Esophagus squamous epithelium (tissue), 5 donors: ENCODE measurements around the gene HELZ. TPM values are rescaled to one million over a fixed set of nuclear protein-coding genes. Genes with fewer than 3 reads are reported as not detected.
"Not testable (repeated sequence)": the region's sequence is repeated elsewhere in the genome, so short reads cannot be mapped to it uniquely, and the experiment has no call there.

Source experiments
- DNase-seq: peaks from one replicate; lab custom pipeline; 2025; lab: John Stamatoyannopoulos, UW
- H3K27ac ChIP-seq, 4 donors: fragments of 200-600 bp; sonication (generic); one replicate each; pipeline ENCODE4 v1.5.1; 2016 to 2019; ENCODE audit warnings: mild to moderate bottlenecking in 1 of 4
- H3K27me3 ChIP-seq, 4 donors: fragments of 200-600 bp; sonication (generic); 1 replicate in 3 of 4; 2 replicates in 1 of 4; pipeline versions ENCODE4 v1.5.1 to v1.6.0; 2017 to 2021; ENCODE audit warnings: antibody characterized with exemption in 1 of 4
- H3K36me3 ChIP-seq, 3 donors: fragments of 200-600 bp; sonication (generic); one replicate each; pipeline ENCODE4 v1.5.1; 2016 to 2019
- H3K4me1 ChIP-seq, 3 donors: fragments of 200-600 bp; sonication (generic); one replicate each; pipeline ENCODE4 v1.5.1; 2017 to 2019
- H3K4me3 ChIP-seq, 4 donors: fragments of 200-600 bp; sonication (generic); 1 replicate in 3 of 4; 2 replicates in 1 of 4; pipeline ENCODE4 v1.5.1; 2016 to 2019; ENCODE audit warnings: mild to moderate bottlenecking in 2 of 4, moderate library complexity in 1 of 4
- H3K9me3 ChIP-seq, 3 donors: fragments of 200-600 bp; sonication (generic); one replicate each; pipeline ENCODE4 v1.5.1; 2016 to 2019
- CTCF ChIP-seq, 6 experiments: fragments of 450-650 bp in 4 of 6; fragments of 200-600 bp in 2 of 6; sonication (generic) in 2 of 6; IDR thresholded peaks; one replicate each; pipeline ENCODE4 v1.5.1; 2016 to 2019; ENCODE audit warnings: antibody characterized with exemption in 6 of 6, mild to moderate bottlenecking in 4 of 6, moderate library complexity in 4 of 6
- POLR2A ChIP-seq, 4 donors: fragments of 450-650 bp; IDR thresholded peaks; one replicate each; pipeline ENCODE4 v1.6.1; 2017; ENCODE audit warnings: antibody characterized with exemption in 4 of 4, mild to moderate bottlenecking in 4 of 4, moderate library complexity in 3 of 4
- WGBS, 2 donors: methylation state at CpG; one replicate each; pipeline ENCODE4 v1.1.5; 2018; 5-methylcytosine and 5-hydroxymethylcytosine counted together
- intact Hi-C: fragments of 100-400 bp; cut with DNase I; formaldehyde crosslinking; loops from one replicate; pipeline ENCODE4 v1.15.0; 2022
- total RNA-seq, 4 donors: library from RNA; depleted of rRNA; stranded (reverse); fragments of >200 nt; gene quantifications; one replicate each; pipeline ENCODE4 v1.1.0, GENCODE V29; 2016
- donor health status: DM: yes; HTN: yes; CAD: no.

HELZ gene
- total RNA-seq, 4 donors from 2014 or later = 11.4 to 42.5 (median 26.8) TPM

GRCh38 chr17:67276075-67276474 is 31.1 kb upstream of the HELZ start:
- no peak for DNase-seq
- 50 to 54% methylated on average over 10 of the region's 10 CpGs for WGBS, 2 donors
- no peak overlapping the region for H3K4me3 ChIP-seq
- TF ChIP-seq CTCF (IDR thresholded peaks at IDR 0.05) (peak in 1 of 6 experiments; percentile 26), POLR2A (IDR thresholded peaks at IDR 0.05) (no peak)
- peaks cover 0 to 14% (median 3%) of the 10 kb centered on the region in 3 donors for H3K4me1 ChIP-seq
- no peaks in the 10 kb centered on the region for H3K36me3 ChIP-seq
- H3K27me3 ChIP-seq = peaks cover 0 to 29% (median 0%) of the 10 kb centered on the region in 4 donors
- intact Hi-C loops = no loop called here
- no peak overlapping the region for H3K27ac ChIP-seq
- H3K9me3 ChIP-seq = no peaks in the 10 kb centered on the region

- no peaks in the 10 kb centered on the region for H3K36me3 ChIP-seq
- WGBS, 2 donors = 69 to 80% methylated on average over 5 of the region's 5 CpGs
- H3K4me1 ChIP-seq = no peaks in the 10 kb centered on the region
- H3K27me3 ChIP-seq = peaks cover 0 to 36% (median 0%) of the 10 kb centered on the region in 4 donors
- H3K9me3 ChIP-seq = no peaks in the 10 kb centered on the region
- TF ChIP-seq CTCF (IDR thresholded peaks at IDR 0.05) = no peak
- TF ChIP-seq POLR2A (IDR thresholded peaks at IDR 0.05) = no peak
- DNase-seq = no peak
- H3K4me3 ChIP-seq = no peak overlapping the region
- intact Hi-C loops = no loop called here
- no peak overlapping the region for H3K27ac ChIP-seq
Measured at GRCh38 chr17:67274466-67274865, 29.5 kb upstream of the HELZ start.

GRCh38 chr17:67273900-67274299 is 28.9 kb upstream of the HELZ start:
- Histone ChIP-seq H3K27me3 (peaks cover 0 to 31% (median 0%) of the 10 kb centered on the region in 4 donors), H3K27ac (no peak overlapping the region), H3K4me3 (no peak overlapping the region), H3K36me3 (no peaks in the 10 kb centered on the region), H3K9me3 (no peaks in the 10 kb centered on the region), H3K4me1 (no peaks in the 10 kb centered on the region)
- DNase-seq = no peak
- TF ChIP-seq POLR2A (IDR thresholded peaks at IDR 0.05) (no peak), CTCF (IDR thresholded peaks at IDR 0.05) (no peak)
- WGBS, 2 donors = 88 to 98% methylated on average over 2 of the region's 2 CpGs
- intact Hi-C loops = no loop called here

GRCh38 chr17:67272312-67273047 is 27.5 kb upstream of the HELZ start:
- no peaks in the 10 kb centered on the region for H3K36me3 ChIP-seq
- no peak overlapping the region for H3K27ac ChIP-seq
- TF ChIP-seq POLR2A (IDR thresholded peaks at IDR 0.05) = no peak
- TF ChIP-seq CTCF (IDR thresholded peaks at IDR 0.05) = no peak
- H3K9me3 ChIP-seq = no peaks in the 10 kb centered on the region
- peaks cover 0 to 19% (median 0%) of the 10 kb centered on the region in 4 donors for H3K27me3 ChIP-seq
- H3K4me1 ChIP-seq = no peaks in the 10 kb centered on the region
- intact Hi-C loops = no loop called here
- H3K4me3 ChIP-seq = no peak overlapping the region
- 76 to 84% methylated on average over 10 to 13 of the region's 13 CpGs for WGBS, 2 donors
- no peak for DNase-seq

- H3K9me3 ChIP-seq, H3K4me3 ChIP-seq, intact Hi-C loops, DNase-seq, H3K27me3 ChIP-seq, H3K27ac ChIP-seq, H3K36me3 ChIP-seq, H3K4me1 ChIP-seq: not testable (repeated sequence)
- WGBS, 2 donors = 95 to 100% methylated on average over 2 of the region's 2 CpGs
Measured at GRCh38 chr17:67271187-67271586, 26.2 kb upstream of the HELZ start.
